Left lung (tissue), 14 donors: ENCODE measurements around the gene PCSK9. TPM values are rescaled to one million over a fixed set of nuclear protein-coding genes. Genes with fewer than 3 reads are reported as not detected.
A peak's percentile ranks its signal among the peaks of the same experiment; 100 is the strongest.

Experiments used
- ATAC-seq: fragments of 200-7000 bp; cut with Tn5 transposase; one replicate; pipeline ENCODE4 v1.9.1; 2020; ENCODE audit warnings: moderate library complexity
- DNase-seq, 4 donors: peaks; one replicate each; pipeline ENCODE4 v3.0.0-alpha.2; 2013 to 2020
- H3K27ac ChIP-seq, 2 donors: fragments of 200-600 bp; sonication (generic) in 1 of 2; one replicate each; pipeline versions ENCODE4 v1.5.0 to v1.8.0; 2020 to 2021
- H3K27me3 ChIP-seq, 2 donors: fragments of 200-600 bp; sonication (generic) in 1 of 2; one replicate each; pipeline versions ENCODE4 v1.5.0 to v1.8.0; 2020 to 2021
- H3K36me3 ChIP-seq, 2 donors: fragments of 200-600 bp; sonication (generic) in 1 of 2; one replicate each; pipeline versions ENCODE4 v1.5.0 to v1.8.0; 2020 to 2021
- H3K4me1 ChIP-seq, 2 donors: fragments of 200-600 bp; one replicate each; pipeline ENCODE4 v1.8.0; 2021
- H3K4me3 ChIP-seq, 2 donors: fragments of 200-600 bp; sonication (generic) in 1 of 2; one replicate each; pipeline versions ENCODE4 v1.5.0 to v1.8.0; 2020 to 2021; ENCODE audit warnings: mild to moderate bottlenecking in 1 of 2
- H3K9me3 ChIP-seq, 2 donors: fragments of 200-600 bp; sonication (generic) in 1 of 2; one replicate each; pipeline versions ENCODE4 v1.5.0 to v1.8.0; 2020 to 2021
- intact Hi-C, 2 donors: fragments of 100-400 bp; cut with DNase I; formaldehyde crosslinking; loops; one replicate each; pipeline versions ENCODE4 v1.11.2 to v1.14.2; 2022
- long read RNA-seq, 12 donors: library from polyadenylated mRNA in 2 of 12; unstranded in 2 of 12; transcript quantifications; one replicate each; pipeline ENCODE4 v2.0.0 and lab custom pipeline, GENCODE V29; 2019 to 2026
- polyA plus RNA-seq, 6 donors: library from polyadenylated mRNA; unstranded; fragments of 120-200 nt; gene quantifications; one replicate each; pipeline ENCODE4 v1.2.1, GENCODE V29; 2013; ENCODE audit not compliant: insufficient read length in 6 of 6
- total RNA-seq, 2 donors: library from RNA; stranded (reverse); fragmentation: NEBNext Ultra II Directional; extraction: Animal tissue kit (Norgen Biotek cat#: 25700); gene quantifications; one replicate each; pipeline ENCODE4 v1.2.1, GENCODE V29; 2021
- TF ChIP-seq, protein P1 (sequence below), 2 donors: fragments of 200-600 bp; sonication (generic) in 1 of 2; IDR thresholded peaks; one replicate each; pipeline versions ENCODE4 v1.5.0 to v1.8.0; 2021; ENCODE audit warnings: antibody characterized with exemption in 2 of 2
- donor health status: DM: no; HTN: yes; CAD: no.
- donor health status: DM: no; HTN: no; CAD: no.

PCSK9 gene
- total RNA-seq (10 to 100 TPM; 18.7 to 55.0 TPM), polyA plus RNA-seq (1 to 10 TPM in 3 of 6 donors, under 1 TPM in 3; 0.63 to 3.1 (median 0.94) TPM)
- long read RNA-seq, donor 1, result 0 reads
- long read RNA-seq, donor 2, result 0 reads
- long read RNA-seq, donor 3, result 0 reads
- long read RNA-seq, donor 4, partial matches to known transcripts, result 1 of 3 reads
- long read RNA-seq, donor 4, other reads (novel, unspliced or antisense), result 1 of 3 reads
- long read RNA-seq, donor 5, result 0 reads
- long read RNA-seq, donor 6, result 0 reads
- long read RNA-seq, donor 7, result 0 reads
- long read RNA-seq, donor 8, partial matches to known transcripts, result 0 of 1 reads
- long read RNA-seq, donor 8, other reads (novel, unspliced or antisense), result 0 of 1 reads
- long read RNA-seq, donor 9, result 0 reads
- long read RNA-seq, donor 10, partial matches to known transcripts, result 2 of 2 reads
- long read RNA-seq, donor 10, other reads (novel, unspliced or antisense), result 0 of 2 reads
- long read RNA-seq, donor 11, result 0 reads
- long read RNA-seq, donor 12, partial matches to known transcripts, result 0 of 1 reads
- long read RNA-seq, donor 12, other reads (novel, unspliced or antisense), result 0 of 1 reads

DNA sequence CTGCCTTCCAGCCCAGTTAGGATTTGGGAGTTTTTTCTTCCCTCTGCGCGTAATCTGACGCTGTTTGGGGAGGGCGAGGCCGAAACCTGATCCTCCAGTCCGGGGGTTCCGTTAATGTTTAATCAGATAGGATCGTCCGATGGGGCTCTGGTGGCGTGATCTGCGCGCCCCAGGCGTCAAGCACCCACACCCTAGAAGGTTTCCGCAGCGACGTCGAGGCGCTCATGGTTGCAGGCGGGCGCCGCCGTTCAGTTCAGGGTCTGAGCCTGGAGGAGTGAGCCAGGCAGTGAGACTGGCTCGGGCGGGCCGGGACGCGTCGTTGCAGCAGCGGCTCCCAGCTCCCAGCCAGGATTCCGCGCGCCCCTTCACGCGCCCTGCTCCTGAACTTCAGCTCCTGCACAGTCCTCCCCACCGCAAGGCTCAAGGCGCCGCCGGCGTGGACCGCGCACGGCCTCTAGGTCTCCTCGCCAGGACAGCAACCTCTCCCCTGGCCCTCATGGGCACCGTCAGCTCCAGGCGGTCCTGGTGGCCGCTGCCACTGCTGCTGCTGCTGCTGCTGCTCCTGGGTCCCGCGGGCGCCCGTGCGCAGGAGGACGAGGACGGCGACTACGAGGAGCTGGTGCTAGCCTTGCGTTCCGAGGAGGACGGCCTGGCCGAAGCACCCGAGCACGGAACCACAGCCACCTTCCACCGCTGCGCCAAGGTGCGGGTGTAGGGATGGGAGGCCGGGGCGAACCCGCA, at the start of gene PCSK9:
Gene PCSK9 (plus strand): TSS at position 207 of the 741 bp plus-strand sequence. CDS start 290 bp downstream, at position 497.
- Histone ChIP-seq H3K4me1 (peaks cover 0 to 32% of the 10 kb centered on the region in 2 donors), H3K9me3 (no peaks in the 10 kb centered on the region), H3K4me3 (peak within 1 kb of the TSS; percentile 32 to 50), H3K27me3 (peaks cover 17 to 65% of the 10 kb centered on the region in 2 donors), H3K36me3 (no peaks in the 10 kb centered on the region), H3K27ac (peak within 1 kb of the TSS; percentile 19 to 65)
- TF ChIP-seq, protein P1, sequence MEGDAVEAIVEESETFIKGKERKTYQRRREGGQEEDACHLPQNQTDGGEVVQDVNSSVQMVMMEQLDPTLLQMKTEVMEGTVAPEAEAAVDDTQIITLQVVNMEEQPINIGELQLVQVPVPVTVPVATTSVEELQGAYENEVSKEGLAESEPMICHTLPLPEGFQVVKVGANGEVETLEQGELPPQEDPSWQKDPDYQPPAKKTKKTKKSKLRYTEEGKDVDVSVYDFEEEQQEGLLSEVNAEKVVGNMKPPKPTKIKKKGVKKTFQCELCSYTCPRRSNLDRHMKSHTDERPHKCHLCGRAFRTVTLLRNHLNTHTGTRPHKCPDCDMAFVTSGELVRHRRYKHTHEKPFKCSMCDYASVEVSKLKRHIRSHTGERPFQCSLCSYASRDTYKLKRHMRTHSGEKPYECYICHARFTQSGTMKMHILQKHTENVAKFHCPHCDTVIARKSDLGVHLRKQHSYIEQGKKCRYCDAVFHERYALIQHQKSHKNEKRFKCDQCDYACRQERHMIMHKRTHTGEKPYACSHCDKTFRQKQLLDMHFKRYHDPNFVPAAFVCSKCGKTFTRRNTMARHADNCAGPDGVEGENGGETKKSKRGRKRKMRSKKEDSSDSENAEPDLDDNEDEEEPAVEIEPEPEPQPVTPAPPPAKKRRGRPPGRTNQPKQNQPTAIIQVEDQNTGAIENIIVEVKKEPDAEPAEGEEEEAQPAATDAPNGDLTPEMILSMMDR (IDR thresholded peaks at IDR 0.05), result no peak
- intact Hi-C loops, result no loop called here
- ATAC-seq, result peak; percentile 79
- peak in 3 of 4 donors; percentile 50 to 88 (median 59) for DNase-seq

DNA sequence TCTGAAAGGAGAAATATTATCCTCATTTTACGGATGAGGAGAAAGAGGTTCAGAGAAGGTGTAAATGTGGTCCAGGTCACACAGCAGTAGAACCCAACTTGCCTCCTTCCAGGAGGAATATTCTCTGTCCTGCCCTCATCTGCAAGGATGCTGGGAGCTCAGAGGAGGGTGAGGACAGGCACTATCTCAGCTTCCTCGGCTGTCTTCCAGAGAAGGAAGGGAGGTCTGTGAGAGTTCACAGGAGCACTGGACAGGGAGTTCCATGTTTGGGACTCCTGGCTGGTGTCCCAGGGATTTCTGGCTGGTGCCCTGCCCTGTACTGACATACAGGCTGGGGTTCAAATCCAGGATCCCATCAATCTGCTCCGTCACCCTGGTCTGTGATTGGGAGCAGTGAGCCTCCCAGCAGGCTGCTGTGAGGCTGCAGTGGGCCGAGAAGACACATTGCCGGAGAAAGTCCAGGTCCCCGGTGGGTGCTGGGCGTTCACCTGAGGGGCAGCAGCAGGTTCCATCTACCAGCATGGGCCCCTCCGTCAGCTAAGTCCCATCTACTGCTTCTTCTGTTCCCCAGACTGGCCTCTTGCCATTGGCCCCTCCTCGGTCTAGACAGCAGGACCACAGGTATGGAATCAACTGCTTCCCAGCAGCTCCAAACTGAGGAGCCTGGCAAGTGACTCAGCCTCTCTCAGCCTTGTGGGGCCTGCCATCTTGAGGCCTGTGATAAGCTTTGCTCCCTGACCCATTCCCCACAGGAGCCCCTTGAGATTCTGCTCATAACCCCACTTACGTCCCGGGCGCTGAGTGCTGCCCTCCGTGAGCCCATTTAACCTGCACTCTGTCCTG, 49.2 kb upstream of the PCSK9 start:
- Histone ChIP-seq H3K4me3 (no peak overlapping the region), H3K27me3 (peaks cover 0 to 6% of the 10 kb centered on the region in 2 donors), H3K9me3 (no peaks in the 10 kb centered on the region), H3K4me1 (no peaks in the 10 kb centered on the region), H3K36me3 (no peaks in the 10 kb centered on the region), H3K27ac (no peak overlapping the region)
- TF ChIP-seq, protein P1 (IDR thresholded peaks at IDR 0.05), result no peak
- intact Hi-C loops, result loop anchor here in 1 of 2 donors (10.0 kb wide), 1 partner anchor 45 kb away; no protein-coding TSS in a partner anchor
- DNase-seq (no peak), ATAC-seq (no peak)

DNA sequence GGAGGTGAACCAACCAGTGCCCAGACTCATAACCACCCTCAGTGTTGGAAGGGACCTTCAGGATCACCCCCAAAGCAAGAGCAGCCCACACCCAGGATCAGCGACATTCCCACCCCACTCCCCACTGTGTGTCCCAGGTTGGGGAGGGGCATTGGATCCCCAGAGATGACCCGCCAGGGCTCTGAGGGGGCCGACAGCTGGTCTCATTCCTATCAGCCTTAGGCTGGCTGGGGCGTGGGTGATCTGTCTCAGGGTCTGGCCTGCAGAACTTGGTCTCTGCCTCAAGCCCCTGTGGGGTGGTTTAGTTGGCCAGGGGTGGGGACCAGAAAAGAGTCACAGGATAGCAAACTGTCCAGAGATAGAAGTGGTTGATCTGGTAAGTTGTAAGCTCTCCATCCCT, 48.4 kb upstream of the PCSK9 start:
- DNase-seq (no peak), ATAC-seq (no peak)
- H3K36me3 ChIP-seq, result no peaks in the 10 kb centered on the region
- no peak overlapping the region for H3K27ac ChIP-seq
- H3K4me1 ChIP-seq, result no peaks in the 10 kb centered on the region
- intact Hi-C loops, result loop anchor here in 1 of 2 donors (10.0 kb wide), 1 partner anchor 46 kb away; no protein-coding TSS in a partner anchor
- no peaks in the 10 kb centered on the region for H3K9me3 ChIP-seq
- TF ChIP-seq, protein P1 (IDR thresholded peaks at IDR 0.05), result no peak
- H3K4me3 ChIP-seq, result no peak overlapping the region
- H3K27me3 ChIP-seq, result peaks cover 0 to 13% of the 10 kb centered on the region in 2 donors

DNA sequence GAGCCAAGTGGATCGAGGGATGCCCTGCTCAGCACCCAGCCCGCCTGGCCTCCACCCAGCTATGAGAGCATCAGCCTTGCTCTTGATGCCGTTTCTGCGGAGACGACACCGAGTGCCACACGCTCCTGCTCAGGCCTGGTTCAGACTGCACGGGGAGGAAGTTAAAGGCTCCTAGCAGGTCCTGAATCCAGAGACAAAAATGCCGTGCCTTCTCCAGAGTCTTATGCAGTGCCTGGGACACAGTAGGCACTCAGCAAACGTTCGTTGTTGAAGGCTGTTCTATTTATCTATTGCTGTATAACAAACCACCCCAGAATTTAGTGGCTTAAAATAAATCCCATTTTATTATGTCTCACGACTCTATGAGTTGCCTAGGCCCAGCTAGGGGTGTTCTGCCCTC, 47.4 kb upstream of the PCSK9 start:
- no peak overlapping the region for H3K27ac ChIP-seq
- ATAC-seq (no peak), DNase-seq (no peak)
- no peaks in the 10 kb centered on the region for H3K36me3 ChIP-seq
- no peaks in the 10 kb centered on the region for H3K9me3 ChIP-seq
- H3K27me3 ChIP-seq, result peaks cover 3 to 24% of the 10 kb centered on the region in 2 donors
- no peak overlapping the region for H3K4me3 ChIP-seq
- intact Hi-C loops, result loop anchor here in 1 of 2 donors (10.0 kb wide), 1 partner anchor 47 kb away; no protein-coding TSS in a partner anchor
- TF ChIP-seq, protein P1 (IDR thresholded peaks at IDR 0.05), result no peak
- peaks cover 0 to 9% of the 10 kb centered on the region in 2 donors for H3K4me1 ChIP-seq
